NCI-H2196 (cell line): ENCODE data around the gene ETV6.

Source experiments
- DNase-seq: peaks from one replicate; lab custom pipeline; 2025; ENCODE audit not compliant: unreplicated experiment; lab: John Stamatoyannopoulos, UW

ETV6 gene

DNA sequence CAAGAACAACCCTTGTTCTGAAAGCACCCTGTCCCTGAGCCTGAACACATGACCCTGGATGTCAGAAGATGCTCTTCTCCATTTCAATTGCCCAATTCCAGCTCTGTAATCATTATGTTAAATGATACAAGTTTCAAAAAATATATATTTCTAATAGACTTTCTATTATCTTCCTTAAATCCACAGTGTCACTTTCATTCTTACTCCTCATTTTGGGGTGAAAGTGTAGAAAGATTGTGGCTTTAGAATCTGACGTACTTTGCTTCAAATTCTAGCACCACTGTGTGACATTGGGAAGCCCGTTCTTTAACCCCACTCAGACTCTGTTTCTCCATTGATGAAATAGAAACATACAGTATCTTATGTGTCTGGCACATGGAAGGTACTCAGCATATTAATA is 83.2 kb downstream of the ETV6 start:
- no peak for DNase-seq

DNA sequence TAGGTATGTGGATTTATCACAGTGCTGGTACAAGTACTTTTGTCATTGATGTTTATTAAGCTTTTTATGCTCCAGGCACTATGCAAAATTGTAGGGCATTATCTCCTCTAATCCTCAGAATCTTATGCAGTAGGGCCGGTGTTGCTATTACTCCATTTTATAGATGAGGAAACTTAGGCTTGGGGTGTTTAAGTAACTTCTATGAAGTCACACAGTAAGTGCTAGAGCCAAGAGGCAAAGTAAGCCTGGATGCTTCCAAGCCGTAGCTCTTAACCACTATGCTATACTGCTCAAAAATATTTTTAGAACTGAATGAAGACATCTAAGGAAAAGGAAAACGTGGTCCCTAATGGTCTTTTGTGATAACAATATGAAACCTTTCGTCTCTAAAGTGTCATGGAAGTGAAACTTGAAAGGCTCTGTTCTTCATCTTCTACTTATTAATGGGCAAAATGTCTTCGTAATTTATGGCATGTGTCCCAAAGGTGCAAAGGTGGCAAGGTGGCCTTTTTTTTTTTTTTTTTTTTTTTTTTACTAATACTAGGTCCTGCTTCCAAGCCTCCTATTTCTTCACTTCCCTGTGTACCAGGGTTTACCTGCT is 85.2 kb downstream of the ETV6 start:
- DNase-seq = no peak

DNA sequence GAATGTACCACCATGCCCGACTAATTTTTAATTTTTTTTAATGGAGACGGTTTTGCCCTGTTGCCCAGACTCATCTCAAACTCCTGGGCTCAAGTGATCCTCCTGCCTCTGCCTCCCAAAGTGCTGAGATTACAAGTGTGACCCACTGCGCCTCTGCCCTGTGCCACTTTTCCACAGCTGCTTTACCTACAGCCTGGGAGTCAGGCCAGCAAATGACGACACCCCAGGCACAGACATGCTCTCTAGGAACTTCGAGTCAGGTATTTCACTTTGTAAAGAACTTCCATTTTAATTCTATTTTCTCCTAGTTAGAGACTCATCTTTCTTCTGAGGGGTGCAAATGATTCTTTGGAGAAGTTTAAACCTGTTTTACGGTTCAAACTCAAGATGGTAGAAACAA is 89.0 kb downstream of the ETV6 start:
- no peak for DNase-seq

DNA sequence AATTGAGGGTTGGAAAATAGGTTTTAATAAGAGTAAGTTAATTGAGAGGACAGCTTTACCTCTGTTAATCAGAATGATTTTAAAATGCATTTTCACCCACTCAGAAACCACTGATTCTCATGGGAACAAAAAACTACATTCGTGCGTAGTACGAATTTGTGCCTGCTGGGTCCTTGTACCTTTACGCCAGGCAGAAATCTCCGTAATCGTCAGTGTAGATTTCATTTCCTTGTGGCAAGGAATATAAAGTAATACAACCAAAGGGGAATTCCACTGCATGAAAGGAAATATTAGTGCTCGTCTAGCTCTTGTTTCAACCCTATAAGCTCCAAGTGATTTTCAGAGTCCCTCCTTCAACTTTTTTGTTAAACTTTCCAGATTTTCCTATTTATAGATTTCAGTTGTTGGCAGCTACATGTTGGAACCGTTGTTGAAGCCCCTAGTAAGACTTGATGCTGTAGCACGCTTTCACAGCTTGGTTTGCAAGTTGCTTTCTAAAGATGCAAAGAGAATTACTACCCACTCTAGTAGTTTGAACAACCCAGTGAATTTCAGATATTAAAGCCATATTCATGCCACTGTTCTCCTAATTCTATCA is 90.6 kb downstream of the ETV6 start:
- DNase-seq = no peak

DNA sequence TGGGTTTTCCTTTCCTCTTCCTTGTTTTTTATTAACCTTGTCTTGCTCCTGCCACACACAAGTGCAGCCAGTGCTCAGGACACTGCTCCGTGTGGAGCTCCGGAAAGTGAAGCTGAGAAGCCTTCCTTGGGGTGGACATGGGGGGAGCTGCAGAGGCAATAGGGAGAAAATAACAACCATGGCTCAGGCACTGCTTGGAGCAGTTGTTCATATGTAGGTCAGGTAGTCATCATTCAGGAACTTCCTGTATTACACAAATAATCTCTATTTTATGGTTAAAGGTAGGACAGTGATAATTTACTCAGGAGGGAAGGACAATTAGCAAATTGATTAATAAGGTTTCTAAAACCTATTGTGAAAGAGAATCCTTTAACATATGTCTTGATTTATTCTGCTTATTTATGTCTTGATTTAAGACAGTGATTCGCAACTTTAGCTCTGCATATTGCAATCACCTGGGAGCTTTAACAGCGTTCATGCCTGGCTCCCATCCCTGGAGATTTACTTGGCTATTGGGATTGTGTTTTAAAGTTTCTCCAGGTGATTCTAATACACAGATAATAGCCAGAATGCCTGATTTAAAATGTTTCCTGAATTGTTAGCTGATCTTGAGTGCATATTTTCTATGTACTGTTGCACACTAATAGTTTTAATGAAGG is 92.1 kb downstream of the ETV6 start:
- DNase-seq = no peak

DNA sequence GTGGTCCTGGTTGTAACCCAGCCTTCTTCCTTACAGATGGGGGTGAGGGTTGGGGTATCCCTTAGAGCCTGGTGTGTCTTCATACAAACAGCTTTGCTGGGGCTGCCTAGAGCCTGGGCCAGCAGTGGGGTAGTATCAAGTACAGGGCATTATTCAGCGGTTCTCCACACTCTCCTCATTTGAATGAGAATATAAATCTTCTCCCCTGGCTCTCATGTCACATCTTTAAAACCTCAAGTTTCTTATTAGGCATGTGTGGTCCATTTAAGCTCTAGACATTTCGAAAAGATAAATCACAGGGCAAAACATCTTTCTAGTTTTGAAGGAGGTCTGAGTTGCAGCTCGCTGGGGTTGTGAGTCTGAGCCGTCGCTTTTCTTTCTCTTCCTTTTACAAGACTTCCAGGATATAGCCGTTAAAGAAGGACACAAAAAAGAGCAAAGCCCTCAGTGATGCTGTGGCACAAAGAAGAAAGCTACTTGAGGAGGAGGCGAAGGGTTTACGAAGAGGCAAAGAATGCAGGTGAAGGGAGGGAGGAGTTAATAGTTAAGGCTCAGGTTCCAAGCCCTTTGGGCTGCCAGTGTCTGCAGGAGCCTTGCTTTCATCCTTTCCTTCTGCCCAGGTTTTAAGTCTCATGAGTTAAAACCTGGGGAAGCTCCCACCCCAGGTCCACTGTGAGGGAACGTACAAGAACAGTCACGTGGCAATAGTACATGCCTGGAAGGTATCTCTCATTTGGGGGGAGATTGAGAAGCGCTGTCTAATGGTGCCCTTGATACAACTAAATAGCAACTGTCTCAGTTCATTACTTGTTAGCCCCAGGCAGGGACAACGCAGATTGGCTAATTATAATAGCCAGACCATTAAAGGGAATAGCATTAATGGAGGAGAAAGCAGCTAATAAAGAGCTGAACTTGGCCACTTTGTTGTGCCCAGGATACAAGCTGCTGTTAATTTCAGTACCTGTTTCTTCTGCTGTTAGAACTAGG is 94.2 kb downstream of the ETV6 start:
- no peak for DNase-seq

- DNase-seq = no peak
Observed at GRCh38 chr12:11744410-11744801, 94.9 kb downstream of the ETV6 start.

DNA sequence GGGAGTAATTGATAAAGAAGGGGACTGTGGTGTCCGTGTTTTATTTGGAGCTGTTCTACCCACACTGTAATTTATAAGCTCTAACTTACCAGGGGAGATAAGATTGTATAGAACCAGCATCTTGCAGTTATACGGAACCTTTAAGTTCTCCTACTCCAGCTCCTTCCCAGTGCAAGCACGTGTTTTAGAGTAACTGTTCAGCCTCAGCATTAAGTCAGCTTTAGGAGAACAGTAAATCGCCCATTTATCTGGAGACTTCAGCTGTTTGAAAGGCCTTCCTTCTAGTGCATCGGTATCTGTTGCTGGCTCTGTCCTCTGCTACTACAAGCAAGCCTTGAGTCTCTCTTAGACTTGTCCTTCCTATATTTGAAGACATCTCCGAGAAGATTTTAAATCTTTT is 95.6 kb downstream of the ETV6 start:
- DNase-seq = no peak

- DNase-seq = no peak
Observed at GRCh38 chr12:11746024-11746771, 96.7 kb downstream of the ETV6 start.

GRCh38 chr12:11746940-11747716 is 97.7 kb downstream of the ETV6 start:
- no peak for DNase-seq

GRCh38 chr12:11747969-11748368 is 98.5 kb downstream of the ETV6 start:
- no peak for DNase-seq

- no peak for DNase-seq
Observed at GRCh38 chr12:11748903-11749302, 99.4 kb downstream of the ETV6 start.

DNA sequence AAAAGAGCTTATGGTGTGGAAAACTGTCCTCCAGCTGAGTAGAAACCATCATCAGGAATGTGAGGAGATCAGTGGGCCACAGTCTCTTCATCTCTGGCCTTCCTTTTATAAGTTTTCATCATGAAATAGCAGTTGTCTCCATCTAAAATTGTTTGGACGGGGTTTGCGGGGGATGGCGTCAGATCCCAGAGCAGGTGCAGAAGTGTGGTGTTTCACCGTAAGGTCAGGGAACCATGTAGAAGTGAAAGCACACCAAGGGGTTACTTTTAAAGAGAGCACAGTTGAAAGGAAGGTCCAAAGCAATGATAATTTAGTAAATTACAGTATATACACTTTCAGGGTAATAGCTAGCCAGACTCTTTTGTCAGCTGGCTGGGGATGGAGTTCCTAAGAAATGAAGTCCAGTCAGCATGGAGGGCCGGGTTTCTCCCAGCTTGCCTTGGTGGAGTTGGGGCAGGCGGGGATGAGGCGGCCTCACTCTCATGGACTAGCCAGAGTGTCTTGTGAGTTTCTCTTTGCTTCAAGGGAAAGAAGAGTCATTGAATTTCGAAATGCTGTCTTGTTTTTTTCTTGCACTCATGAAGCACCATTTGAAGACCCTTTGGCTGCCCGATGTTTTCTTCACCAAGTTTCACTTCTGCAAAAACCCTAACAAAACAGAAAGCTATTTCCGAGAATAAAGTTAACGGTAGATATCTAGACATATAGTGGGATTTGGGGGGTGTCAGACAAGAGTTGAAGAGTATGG is 100.6 kb downstream of the ETV6 start:
- DNase-seq = no peak

DNA sequence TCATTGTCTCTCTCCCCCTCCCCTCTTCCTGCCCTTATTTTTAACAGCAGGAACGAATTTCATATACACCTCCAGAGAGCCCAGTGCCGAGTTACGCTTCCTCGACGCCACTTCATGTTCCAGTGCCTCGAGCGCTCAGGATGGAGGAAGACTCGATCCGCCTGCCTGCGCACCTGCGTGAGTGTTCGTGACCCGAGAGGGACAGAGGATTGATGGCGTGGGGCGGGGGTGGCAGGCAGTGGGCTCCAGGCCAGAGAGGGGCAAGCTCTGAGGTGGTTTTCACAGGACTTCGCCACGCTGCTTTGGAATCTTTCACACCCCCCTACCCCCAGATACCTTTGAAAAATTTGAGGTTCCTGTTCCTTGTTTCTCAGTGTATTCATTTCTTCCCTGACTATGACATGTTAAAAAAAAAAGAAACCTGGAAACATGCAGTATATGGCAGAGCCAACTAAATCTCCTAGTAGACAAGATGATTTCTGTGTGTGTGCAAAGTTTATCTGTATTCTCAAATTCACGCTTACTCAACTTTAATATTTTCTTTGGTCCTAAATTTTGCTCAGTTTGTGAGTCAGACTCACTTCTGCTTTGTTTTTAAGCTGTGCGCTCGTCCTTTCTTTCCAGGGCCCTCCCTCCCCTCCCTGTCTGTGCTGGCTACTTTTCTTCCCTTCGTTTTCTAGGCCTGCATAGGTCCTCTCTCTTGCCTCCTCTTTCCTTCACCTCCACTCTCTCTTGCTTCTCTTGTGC is 103.1 kb downstream of the ETV6 start:
- DNase-seq = no peak

DNA sequence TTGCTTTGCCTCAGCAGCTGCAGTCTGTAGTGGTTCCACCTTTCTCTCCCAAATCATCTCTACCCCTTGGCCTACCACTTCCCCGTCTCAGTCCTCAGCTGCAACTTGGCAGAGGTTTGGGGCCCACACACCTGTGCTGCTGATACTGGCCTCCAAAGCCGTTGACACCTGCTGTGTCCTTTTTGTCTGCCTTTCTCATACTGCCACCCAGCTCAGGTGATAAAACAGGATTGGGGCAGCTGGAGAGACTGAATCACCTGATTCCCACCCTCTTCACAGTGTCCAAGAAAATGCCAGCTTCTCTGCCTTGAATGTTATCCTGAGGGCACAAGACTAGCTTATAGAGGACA is 103.7 kb downstream of the ETV6 start:
- peak; percentile 76 for DNase-seq

- no peak for DNase-seq
Observed at GRCh38 chr12:11753826-11754225, 104.4 kb downstream of the ETV6 start.

- DNase-seq = no peak
Observed at GRCh38 chr12:11754256-11754655, 104.8 kb downstream of the ETV6 start.

DNA sequence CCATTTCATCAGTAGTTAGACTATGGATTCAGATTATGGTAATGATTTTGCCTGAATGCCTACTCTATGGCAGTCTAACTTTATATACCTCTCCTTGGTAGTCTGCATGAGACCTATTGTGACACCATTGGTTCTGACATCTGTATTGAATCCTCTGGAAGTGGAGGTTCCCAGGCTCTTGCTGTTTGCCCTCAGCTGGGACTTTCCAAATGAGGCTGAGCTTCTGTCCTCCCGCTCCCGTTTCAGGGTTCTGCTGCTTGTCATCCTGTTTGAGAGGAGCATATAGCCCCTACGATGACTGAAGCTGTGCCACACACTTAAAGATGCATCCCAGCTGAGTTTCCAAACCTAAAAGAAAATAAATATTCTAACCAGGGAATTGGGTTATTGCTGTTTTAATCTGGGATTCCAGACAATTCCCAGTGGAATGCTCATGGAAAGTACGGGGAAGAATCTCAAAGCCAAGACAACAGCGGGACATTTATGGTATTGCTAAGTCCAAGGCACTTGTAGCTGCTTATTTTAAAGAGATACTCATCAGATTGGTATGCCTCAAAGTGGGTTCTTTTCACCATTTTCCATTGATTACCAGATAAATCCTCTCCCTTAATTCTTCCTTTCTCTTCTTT is 105.9 kb downstream of the ETV6 start:
- DNase-seq = no peak
